ENCODE results near the gene ACAD10. TPM values are rescaled to one million over a fixed set of nuclear protein-coding genes. Genes with fewer than 3 reads are reported as not detected.

ACAD10 gene
- total RNA-seq, 1 donor from 2014 or later, result 44.0 TPM

DNA sequence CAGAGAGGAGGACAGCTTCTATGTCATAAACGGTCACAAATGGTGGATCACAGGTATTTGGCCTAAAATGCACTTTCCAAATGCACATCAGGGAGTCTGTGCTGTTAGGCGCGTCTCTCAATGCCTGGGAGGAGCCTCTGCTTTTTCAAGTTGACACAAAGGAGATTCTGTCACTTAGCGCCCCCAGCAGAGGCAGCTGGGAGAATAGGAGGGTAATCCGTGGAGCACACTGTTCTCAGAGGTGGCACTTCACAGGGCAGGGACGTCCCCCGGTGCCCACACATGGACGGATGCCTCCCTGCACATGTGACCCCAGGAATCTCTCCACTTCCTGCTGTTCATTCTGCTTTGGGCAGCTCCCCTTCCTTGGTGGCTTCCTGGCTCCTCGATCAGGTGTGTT lies 61.5 kb downstream of the ACAD10 start:
- Mint-ChIP-seq H3K27me3 (ENCODE audit: low read depth) (no peaks in the 10 kb centered on the region), H3K9me3 (no peaks in the 10 kb centered on the region), H3K4me1 (no peaks in the 10 kb centered on the region), H3K4me3 (no peak overlapping the region), H3K27ac (ENCODE audit: unreplicated experiment) (no peak overlapping the region), H3K36me3 (ENCODE audit: low read depth) (no peaks in the 10 kb centered on the region)
- TF ChIP-seq, protein P1, sequence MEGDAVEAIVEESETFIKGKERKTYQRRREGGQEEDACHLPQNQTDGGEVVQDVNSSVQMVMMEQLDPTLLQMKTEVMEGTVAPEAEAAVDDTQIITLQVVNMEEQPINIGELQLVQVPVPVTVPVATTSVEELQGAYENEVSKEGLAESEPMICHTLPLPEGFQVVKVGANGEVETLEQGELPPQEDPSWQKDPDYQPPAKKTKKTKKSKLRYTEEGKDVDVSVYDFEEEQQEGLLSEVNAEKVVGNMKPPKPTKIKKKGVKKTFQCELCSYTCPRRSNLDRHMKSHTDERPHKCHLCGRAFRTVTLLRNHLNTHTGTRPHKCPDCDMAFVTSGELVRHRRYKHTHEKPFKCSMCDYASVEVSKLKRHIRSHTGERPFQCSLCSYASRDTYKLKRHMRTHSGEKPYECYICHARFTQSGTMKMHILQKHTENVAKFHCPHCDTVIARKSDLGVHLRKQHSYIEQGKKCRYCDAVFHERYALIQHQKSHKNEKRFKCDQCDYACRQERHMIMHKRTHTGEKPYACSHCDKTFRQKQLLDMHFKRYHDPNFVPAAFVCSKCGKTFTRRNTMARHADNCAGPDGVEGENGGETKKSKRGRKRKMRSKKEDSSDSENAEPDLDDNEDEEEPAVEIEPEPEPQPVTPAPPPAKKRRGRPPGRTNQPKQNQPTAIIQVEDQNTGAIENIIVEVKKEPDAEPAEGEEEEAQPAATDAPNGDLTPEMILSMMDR (conservative IDR thresholded peaks at IDR 0.05), result no peak
- DNase-seq (ENCODE audit: low read depth, low spot score), result no peak

DNA sequence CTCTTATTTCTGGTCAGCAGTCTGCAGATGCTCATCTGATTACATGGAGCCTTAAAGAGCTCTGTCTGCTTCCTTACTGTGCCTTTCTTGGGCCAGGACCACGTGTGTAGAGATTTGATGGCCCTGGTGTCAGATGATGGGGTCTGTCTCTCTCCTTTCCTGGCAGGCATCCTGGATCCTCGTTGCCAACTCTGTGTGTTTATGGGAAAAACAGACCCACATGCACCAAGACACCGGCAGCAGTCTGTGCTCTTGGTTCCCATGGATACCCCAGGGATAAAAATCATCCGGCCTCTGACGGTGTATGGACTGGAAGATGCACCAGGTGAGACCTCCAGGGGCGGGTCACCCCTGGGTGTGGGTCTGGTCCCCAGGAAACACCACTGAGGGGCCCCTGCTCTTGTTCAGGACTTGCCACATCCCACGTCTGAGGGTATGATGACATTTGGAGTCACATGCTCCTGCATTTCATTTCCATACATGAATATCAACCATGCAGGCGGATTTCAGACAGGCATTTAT lies 62.4 kb downstream of the ACAD10 start:
- H3K4me1 Mint-ChIP-seq, result no peaks in the 10 kb centered on the region
- TF ChIP-seq, protein P1 (conservative IDR thresholded peaks at IDR 0.05), result no peak
- no peak for DNase-seq (ENCODE audit: low read depth, low spot score)
- H3K27me3 Mint-ChIP-seq (ENCODE audit: low read depth), result no peaks in the 10 kb centered on the region
- H3K4me3 Mint-ChIP-seq, result no peak overlapping the region
- H3K9me3 Mint-ChIP-seq, result no peaks in the 10 kb centered on the region
- no peak overlapping the region for H3K27ac Mint-ChIP-seq (ENCODE audit: unreplicated experiment)
- H3K36me3 Mint-ChIP-seq (ENCODE audit: low read depth), result no peaks in the 10 kb centered on the region

DNA sequence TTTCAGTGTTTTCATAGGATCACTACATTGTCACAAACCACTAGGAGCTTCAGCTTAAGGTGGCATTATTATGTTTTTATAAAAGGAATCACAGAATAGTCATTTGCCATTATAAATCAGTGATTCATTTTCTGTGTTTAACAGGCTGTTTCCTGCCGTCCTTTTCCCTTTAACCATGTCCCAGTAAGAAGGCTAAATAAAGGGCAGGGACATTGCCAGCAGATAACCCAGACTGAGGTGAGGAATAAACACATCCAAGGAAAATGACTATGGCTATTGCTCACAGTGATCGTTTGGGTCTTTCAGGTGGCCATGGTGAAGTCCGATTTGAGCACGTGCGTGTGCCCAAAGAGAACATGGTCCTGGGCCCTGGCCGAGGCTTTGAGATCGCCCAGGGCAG lies 63.0 kb downstream of the ACAD10 start:
- H3K4me3 Mint-ChIP-seq, result no peak overlapping the region
- H3K36me3 Mint-ChIP-seq (ENCODE audit: low read depth), result no peaks in the 10 kb centered on the region
- H3K27me3 Mint-ChIP-seq (ENCODE audit: low read depth), result no peaks in the 10 kb centered on the region
- TF ChIP-seq, protein P1 (conservative IDR thresholded peaks at IDR 0.05), result no peak
- no peaks in the 10 kb centered on the region for H3K9me3 Mint-ChIP-seq
- H3K27ac Mint-ChIP-seq (ENCODE audit: unreplicated experiment), result no peak overlapping the region
- no peaks in the 10 kb centered on the region for H3K4me1 Mint-ChIP-seq
- DNase-seq (ENCODE audit: low read depth, low spot score), result no peak

DNA sequence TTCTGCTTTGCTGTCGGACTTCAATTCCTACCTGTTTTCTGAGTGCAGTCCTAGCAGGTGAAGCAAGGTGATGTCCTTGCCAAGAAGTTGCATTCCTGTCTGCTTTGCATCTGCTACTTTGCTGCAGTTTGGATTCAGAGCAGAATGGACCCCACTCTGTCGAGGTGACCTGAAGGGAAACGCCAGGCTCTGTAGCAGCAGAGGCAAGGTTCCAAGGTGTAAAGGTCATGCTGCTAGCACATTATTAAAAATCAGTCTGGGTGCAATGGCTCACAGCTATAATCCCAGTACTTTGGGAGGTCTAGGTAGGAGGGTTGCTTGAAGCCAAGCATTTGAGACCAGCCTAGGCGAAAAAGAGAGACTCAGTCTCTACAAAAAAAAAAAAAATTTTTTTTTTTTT lies 63.5 kb downstream of the ACAD10 start:
- Mint-ChIP-seq H3K9me3 (no peaks in the 10 kb centered on the region), H3K4me1 (no peaks in the 10 kb centered on the region), H3K27ac (ENCODE audit: unreplicated experiment) (peak overlapping the region; percentile 27), H3K36me3 (ENCODE audit: low read depth) (no peaks in the 10 kb centered on the region), H3K4me3 (no peak overlapping the region), H3K27me3 (ENCODE audit: low read depth) (no peaks in the 10 kb centered on the region)
- no peak for DNase-seq (ENCODE audit: low read depth, low spot score)
- TF ChIP-seq, protein P1 (conservative IDR thresholded peaks at IDR 0.05), result no peak

DNA sequence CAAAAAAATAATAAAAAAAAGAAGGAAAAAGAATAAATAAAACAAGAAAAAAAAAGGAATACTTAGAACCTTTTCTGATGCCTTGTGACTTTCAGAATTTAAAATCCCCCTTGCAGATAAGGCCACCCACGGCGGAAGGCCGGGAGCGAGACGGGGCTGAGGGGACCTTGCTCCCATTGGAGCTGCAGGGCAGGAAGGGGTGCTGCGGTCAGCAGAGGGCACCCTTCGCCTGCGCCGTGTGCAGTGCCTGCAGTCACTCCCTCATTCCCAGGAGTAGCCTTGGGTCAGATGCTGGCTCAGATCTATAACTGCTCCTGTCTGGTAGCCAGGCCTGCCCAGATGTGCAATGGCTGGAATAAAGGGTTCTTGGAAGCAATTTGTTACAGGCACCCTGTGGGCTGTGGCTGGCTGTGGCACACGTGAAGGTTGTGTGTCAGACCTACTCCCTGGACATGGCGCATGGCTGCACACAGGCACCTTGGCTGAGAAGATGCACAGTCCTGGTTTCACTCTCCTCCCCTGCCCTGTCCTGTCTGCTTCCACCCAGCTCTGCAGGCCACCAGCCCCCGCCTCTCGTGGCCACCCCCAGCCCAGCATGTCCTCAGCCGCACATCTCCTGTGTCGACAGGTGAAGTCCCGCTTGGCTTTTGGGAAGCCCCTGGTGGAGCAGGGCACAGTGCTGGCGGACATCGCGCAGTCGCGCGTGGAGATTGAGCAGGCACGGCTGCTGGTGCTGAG lies 67.5 kb downstream of the ACAD10 start:
- Mint-ChIP-seq H3K9me3 (no peaks in the 10 kb centered on the region), H3K4me3 (no peak overlapping the region), H3K36me3 (ENCODE audit: low read depth) (peaks cover 2% of the 10 kb centered on the region), H3K27me3 (ENCODE audit: low read depth) (no peaks in the 10 kb centered on the region), H3K4me1 (no peaks in the 10 kb centered on the region), H3K27ac (ENCODE audit: unreplicated experiment) (no peak overlapping the region)
- TF ChIP-seq, protein P1 (conservative IDR thresholded peaks at IDR 0.05), result peak; percentile 69
- peak; percentile 45 for DNase-seq (ENCODE audit: low read depth, low spot score)

Measured in neural crest cell (in vitro differentiated cells).